Ascending aorta (tissue), 2 donors: ENCODE results near the gene RNF144B. TPM values are rescaled to one million over a fixed set of nuclear protein-coding genes. Genes with fewer than 3 reads are reported as not detected.
A peak's percentile ranks its signal among the peaks of the same experiment; 100 is the strongest.

ENCODE experiments used
- DNase-seq, 2 donors: peaks; one replicate each; pipeline ENCODE4 v3.0.0-alpha.2; 2019; ENCODE audit warnings: low spot score in 2 of 2
- H3K27ac ChIP-seq, 2 donors: fragments of 200-600 bp; sonication (generic); one replicate each; pipeline ENCODE4 v1.5.1; 2016 to 2017; ENCODE audit warnings: mild to moderate bottlenecking in 1 of 2
- H3K27me3 ChIP-seq: fragments of 200-600 bp; sonication (generic); one replicate; pipeline ENCODE4 v1.5.1; 2017
- H3K36me3 ChIP-seq, 2 donors: fragments of 200-600 bp; sonication (generic); one replicate each; pipeline ENCODE4 v1.5.1; 2016
- H3K4me1 ChIP-seq, 2 donors: fragments of 200-600 bp; sonication (generic); one replicate each; pipeline ENCODE4 v1.5.1; 2016 to 2017; ENCODE audit warnings: mild to moderate bottlenecking in 1 of 2
- H3K4me3 ChIP-seq, 2 donors: fragments of 200-600 bp; sonication (generic); one replicate each; pipeline ENCODE4 v1.5.1; 2016 to 2017; ENCODE audit warnings: mild to moderate bottlenecking in 1 of 2
- H3K9me3 ChIP-seq, 2 donors: fragments of 200-600 bp; sonication (generic); one replicate each; pipeline ENCODE4 v1.5.1; 2016
- CTCF ChIP-seq, 3 experiments: fragments of 200-600 bp in 2 of 3; fragments of 450-650 bp in 1 of 3; sonication (generic) in 2 of 3; IDR thresholded peaks; one replicate each; pipeline ENCODE4 v1.5.1; 2016 to 2019; ENCODE audit warnings: antibody characterized with exemption in 3 of 3, mild to moderate bottlenecking in 1 of 3, moderate library complexity in 1 of 3
- intact Hi-C: fragments of 100-400 bp; cut with DNase I; formaldehyde crosslinking; loops from one replicate; pipeline ENCODE4 v1.15.1; 2023
- total RNA-seq: library from RNA; depleted of rRNA; stranded (reverse); fragments of >200 nt; gene quantifications from one replicate; pipeline ENCODE4 v1.1.0, GENCODE V29; 2016

RNF144B gene
- total RNA-seq, 1 donor from 2014 or later: 52.3 TPM

- H3K4me1 ChIP-seq: peaks cover 0 to 2% of the 10 kb centered on the region in 2 donors
- H3K27me3 ChIP-seq: no peaks in the 10 kb centered on the region
- H3K27ac ChIP-seq: no peak overlapping the region
- no peaks in the 10 kb centered on the region for H3K36me3 ChIP-seq
- H3K4me3 ChIP-seq: no peak overlapping the region
- DNase-seq: no peak
- intact Hi-C loops: no loop called here
- TF ChIP-seq CTCF (IDR thresholded peaks at IDR 0.05): no peak
- H3K9me3 ChIP-seq: no peaks in the 10 kb centered on the region
Observed at GRCh38 chr6:18498408-18498807, 111.3 kb downstream of the RNF144B start.

- H3K27me3 ChIP-seq: no peaks in the 10 kb centered on the region
- no peaks in the 10 kb centered on the region for H3K36me3 ChIP-seq
- H3K9me3 ChIP-seq: no peaks in the 10 kb centered on the region
- intact Hi-C loops: loop anchor here (5.0 kb wide), 2 partner anchors 69 to 114 kb away; partner anchors contain the start of gene RNF144B
- no peak overlapping the region for H3K27ac ChIP-seq
- H3K4me3 ChIP-seq: no peak overlapping the region
- peaks cover 0 to 2% of the 10 kb centered on the region in 2 donors for H3K4me1 ChIP-seq
- TF ChIP-seq CTCF (IDR thresholded peaks at IDR 0.05): no peak
- DNase-seq: no peak
Observed at GRCh38 chr6:18500921-18501662, 113.9 kb downstream of the RNF144B start.

- Histone ChIP-seq H3K4me3 (no peak overlapping the region), H3K9me3 (no peaks in the 10 kb centered on the region), H3K4me1 (peaks cover 0 to 2% of the 10 kb centered on the region in 2 donors), H3K27ac (no peak overlapping the region), H3K36me3 (no peaks in the 10 kb centered on the region), H3K27me3 (no peaks in the 10 kb centered on the region)
- peak; percentile 44 to 73 for DNase-seq
- no peak for TF ChIP-seq CTCF (IDR thresholded peaks at IDR 0.05)
- intact Hi-C loops: loop anchor here (5.0 kb wide), 2 partner anchors 69 to 114 kb away; partner anchors contain the start of gene RNF144B
Observed at GRCh38 chr6:18501663-18502013, 114.5 kb downstream of the RNF144B start.

GRCh38 chr6:18503206-18503592 lies 116.0 kb downstream of the RNF144B start:
- H3K27me3 ChIP-seq: no peaks in the 10 kb centered on the region
- H3K4me3 ChIP-seq: peak overlapping the region in 1 of 2 donors; percentile 32
- H3K36me3 ChIP-seq: no peaks in the 10 kb centered on the region
- H3K27ac ChIP-seq: no peak overlapping the region
- H3K4me1 ChIP-seq: no peaks in the 10 kb centered on the region
- TF ChIP-seq CTCF (IDR thresholded peaks at IDR 0.05): no peak
- no peaks in the 10 kb centered on the region for H3K9me3 ChIP-seq
- intact Hi-C loops: loop anchor here (5.0 kb wide), 2 partner anchors 71 to 116 kb away; partner anchors contain the start of gene RNF144B
- no peak for DNase-seq

- intact Hi-C loops: loop anchor here (1.0 to 5.0 kb wide), 4 partner anchors 71 to 239 kb away; partner anchors contain the start of genes DEK and RNF144B
- peak; percentile 81 to 95 (median 93) for TF ChIP-seq CTCF (IDR thresholded peaks at IDR 0.05)
- Histone ChIP-seq H3K9me3 (no peaks in the 10 kb centered on the region), H3K27ac (no peak overlapping the region), H3K4me1 (no peaks in the 10 kb centered on the region), H3K27me3 (no peaks in the 10 kb centered on the region), H3K4me3 (peak overlapping the region; percentile 32 to 55), H3K36me3 (no peaks in the 10 kb centered on the region)
- DNase-seq: peak in 1 of 2 donors; percentile 78
Observed at GRCh38 chr6:18503593-18504231, 116.6 kb downstream of the RNF144B start.
